Measurements from ENCODE around the gene ZNRF2. TPM values are rescaled to one million over a fixed set of nuclear protein-coding genes. Genes with fewer than 3 reads are reported as not detected.

The ZNRF2 gene
- total and polyA plus RNA-seq, 2 donors (not counting 3 experiments of a cell fraction or from before 2014, with no cell fraction given): 1.4 to 5.9 TPM

DNA sequence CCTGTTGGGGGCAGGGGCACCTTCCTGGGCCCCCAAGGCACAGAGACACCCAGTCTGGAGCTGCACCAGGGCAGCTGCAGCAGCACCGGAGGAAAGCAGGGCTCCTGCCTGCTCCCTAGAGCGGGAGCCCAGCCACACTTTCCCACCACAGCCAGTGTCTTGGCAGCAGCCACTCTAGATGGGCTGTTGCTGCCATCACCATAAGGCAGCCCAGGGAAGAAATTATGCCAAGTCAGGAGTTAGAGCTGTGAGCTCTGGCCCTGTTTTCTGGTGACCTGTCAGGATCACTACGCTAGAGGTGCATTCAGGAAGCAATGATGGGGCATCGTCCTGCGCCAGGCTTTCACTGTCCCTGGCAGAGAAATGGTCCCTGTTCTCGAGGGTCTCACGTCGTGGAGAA lies 38.0 kb upstream of the ZNRF2 start:
- Histone ChIP-seq H3K4me3 (replicated peaks in 1 of 3; ENCODE audit: insufficient read depth in 1 of 3, low read depth in 1 of 3, low read length in 3 of 3) (no peak overlapping the region), H3K9me1 (replicated peaks; ENCODE audit: control insufficient read depth, extremely low read depth, insufficient read depth, low read length) (no peaks in the 10 kb centered on the region), H3K4me1 (ENCODE audit: control insufficient read depth, extremely low read depth, insufficient read depth, low read length) (no peaks in the 10 kb centered on the region), H3K4me2 (ENCODE audit: insufficient read depth, low read length) (no peak overlapping the region), H3K9ac (replicated peaks; ENCODE audit: extremely low read depth, insufficient read depth, low read length) (no peak overlapping the region), H4K20me1 (replicated peaks; ENCODE audit: control insufficient read depth, extremely low read depth, insufficient read depth, low read length) (no peaks in the 10 kb centered on the region), H3K79me2 (ENCODE audit: control insufficient read depth, insufficient read depth, low read length) (no peaks in the 10 kb centered on the region), H3K36me3 (ENCODE audit: control insufficient read depth in 2 of 2, extremely low read depth in 1 of 2, insufficient read depth in 2 of 2, low read length in 2 of 2) (no peaks in the 10 kb centered on the region), H2AFZ (ENCODE audit: low read depth, low read length) (no peak overlapping the region), H3K27ac (ENCODE audit: insufficient read depth, low read depth, low read length) (no peak overlapping the region), H3K27me3 (ENCODE audit: control insufficient read depth in 2 of 2, insufficient read depth in 2 of 2, low read length in 2 of 2) (peaks cover 12 to 21% of the 10 kb centered on the region in 2 experiments), H3K9me3 (replicated peaks; ENCODE audit: control insufficient read depth, insufficient read depth, low read length) (no peaks in the 10 kb centered on the region)
- dilution Hi-C loops (cut with MboI; ENCODE audit: extremely low pct_ligation_motif_present, low sequenced_read_pairs) (no loop called here), intact Hi-C loops (cut with micrococcal nuclease) (no loop called here)
- DNase-seq (ENCODE audit: low read depth, low spot score) (no peak), FAIRE-seq (no peak)
- ChIA-PET POLR2A (no interaction called here), CTCF (no interaction called here)
- no TSS peak for BruUV-seq (replicated peaks)
- TF ChIP-seq POLR2A (IDR thresholded peaks at IDR 0.05; ENCODE audit: low read depth, low read length): no peak
- TF ChIP-seq JUN (IDR thresholded peaks at IDR 0.05; ENCODE audit: borderline replicate concordance, insufficient read depth, insufficient read length, low read depth): no peak
- TF ChIP-seq MYC (IDR thresholded peaks at IDR 0.05; ENCODE audit: low read depth, low read length): no peak
- no peak for TF ChIP-seq EZH2 (IDR thresholded peaks at IDR 0.05; ENCODE audit: borderline replicate concordance, low read depth, low read length, severe bottlenecking)
- TF ChIP-seq, protein P1, sequence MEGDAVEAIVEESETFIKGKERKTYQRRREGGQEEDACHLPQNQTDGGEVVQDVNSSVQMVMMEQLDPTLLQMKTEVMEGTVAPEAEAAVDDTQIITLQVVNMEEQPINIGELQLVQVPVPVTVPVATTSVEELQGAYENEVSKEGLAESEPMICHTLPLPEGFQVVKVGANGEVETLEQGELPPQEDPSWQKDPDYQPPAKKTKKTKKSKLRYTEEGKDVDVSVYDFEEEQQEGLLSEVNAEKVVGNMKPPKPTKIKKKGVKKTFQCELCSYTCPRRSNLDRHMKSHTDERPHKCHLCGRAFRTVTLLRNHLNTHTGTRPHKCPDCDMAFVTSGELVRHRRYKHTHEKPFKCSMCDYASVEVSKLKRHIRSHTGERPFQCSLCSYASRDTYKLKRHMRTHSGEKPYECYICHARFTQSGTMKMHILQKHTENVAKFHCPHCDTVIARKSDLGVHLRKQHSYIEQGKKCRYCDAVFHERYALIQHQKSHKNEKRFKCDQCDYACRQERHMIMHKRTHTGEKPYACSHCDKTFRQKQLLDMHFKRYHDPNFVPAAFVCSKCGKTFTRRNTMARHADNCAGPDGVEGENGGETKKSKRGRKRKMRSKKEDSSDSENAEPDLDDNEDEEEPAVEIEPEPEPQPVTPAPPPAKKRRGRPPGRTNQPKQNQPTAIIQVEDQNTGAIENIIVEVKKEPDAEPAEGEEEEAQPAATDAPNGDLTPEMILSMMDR (IDR thresholded peaks at IDR 0.05; ENCODE audit: extremely low read depth in 1 of 2, insufficient read depth in 1 of 2, low read depth in 1 of 2, low read length in 2 of 2): no peak
- TF ChIP-seq POLR2AphosphoS5 (IDR thresholded peaks at IDR 0.05; ENCODE audit: insufficient read depth, low read depth, low read length): no peak
- no peak for TF ChIP-seq FOS (IDR thresholded peaks at IDR 0.05; ENCODE audit: borderline replicate concordance, insufficient read depth, low read length)
- no peak for TF ChIP-seq GATA2 (IDR thresholded peaks at IDR 0.05; ENCODE audit: insufficient read depth, insufficient read length, low read depth, low read length)
- TF ChIP-seq, protein P2, sequence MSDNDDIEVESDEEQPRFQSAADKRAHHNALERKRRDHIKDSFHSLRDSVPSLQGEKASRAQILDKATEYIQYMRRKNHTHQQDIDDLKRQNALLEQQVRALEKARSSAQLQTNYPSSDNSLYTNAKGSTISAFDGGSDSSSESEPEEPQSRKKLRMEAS (IDR thresholded peaks at IDR 0.05; ENCODE audit: insufficient read depth, insufficient read length): no peak

Data from endothelial cell of umbilical vein (primary cell).